Endodermal cell (in vitro differentiated cells): ENCODE data around the gene OPA1. TPM values are rescaled to one million over a fixed set of nuclear protein-coding genes. Genes with fewer than 3 reads are reported as not detected.
A peak's percentile ranks its signal among the peaks of the same experiment; 100 is the strongest.

ENCODE experiments used
- DNase-seq: peaks from one replicate; pipeline ENCODE4 v3.0.0-alpha.2; 2017
- H3K27ac ChIP-seq: 2 replicates; pipeline ENCODE4 v1.5.1; 2013; ENCODE audit warnings: mild to moderate bottlenecking, low read depth, low read length, moderate library complexity
- H3K27me3 ChIP-seq: 2 replicates; pipeline ENCODE4 v1.6.1; 2013; ENCODE audit warnings: mild to moderate bottlenecking, low read length, moderate library complexity; ENCODE audit not compliant: insufficient read depth, control insufficient read depth, poor library complexity, severe bottlenecking
- H3K36me3 ChIP-seq: 2 replicates; pipeline ENCODE4 v1.7.0; 2013; ENCODE audit warnings: mild to moderate bottlenecking, low read length, moderate library complexity; ENCODE audit not compliant: control insufficient read depth, insufficient read depth
- H3K4me1 ChIP-seq: one replicate; pipeline ENCODE4 v1.7.0; 2013; ENCODE audit warnings: low read length; ENCODE audit not compliant: control insufficient read depth, insufficient read depth
- H3K4me3 ChIP-seq: 2 replicates; pipeline ENCODE4 v1.5.1; 2013; ENCODE audit warnings: mild to moderate bottlenecking, low read length, moderate library complexity
- H3K9ac ChIP-seq: 2 replicates; pipeline ENCODE4 v1.6.1; 2013; ENCODE audit warnings: mild to moderate bottlenecking, low read length, moderate library complexity; ENCODE audit not compliant: poor library complexity, severe bottlenecking; ENCODE audit errors: extremely low read depth
- H3K9me3 ChIP-seq: 2 replicates; pipeline ENCODE4 v1.6.1; 2013; ENCODE audit warnings: mild to moderate bottlenecking, low read length, moderate library complexity; ENCODE audit not compliant: control insufficient read depth
- H3K27ac Mint-ChIP-seq: 2 replicates; pipeline ENCODE4 v1.8.0; 2020; ENCODE audit warnings: mixed read lengths
- H3K27me3 Mint-ChIP-seq: 2 replicates; pipeline ENCODE4 v1.8.0; 2021; ENCODE audit warnings: mild to moderate bottlenecking, mixed read lengths; ENCODE audit not compliant: insufficient read depth
- H3K36me3 Mint-ChIP-seq: 2 replicates; pipeline ENCODE4 v1.8.0; 2020; ENCODE audit warnings: low read depth, mixed read lengths
- H3K4me1 Mint-ChIP-seq: 2 replicates; pipeline ENCODE4 v1.8.0; 2020; ENCODE audit warnings: mixed read lengths
- H3K4me3 Mint-ChIP-seq: 2 replicates; pipeline ENCODE4 v1.8.0; 2020; ENCODE audit warnings: mild to moderate bottlenecking, moderate library complexity, mixed read lengths
- H3K9me3 Mint-ChIP-seq: 2 replicates; pipeline ENCODE4 v1.8.0; 2020; ENCODE audit warnings: mild to moderate bottlenecking, mixed read lengths
- CTCF ChIP-seq: fragments of 200-600 bp; sonication (generic); conservative IDR thresholded peaks from 2 replicates; pipeline ENCODE4 v1.5.0; 2021; ENCODE audit warnings: antibody characterized with exemption, mild to moderate bottlenecking
- WGBS, 2 experiments: methylation state at CpG; one replicate each; pipeline versions ENCODE4 v1.1.5 to v1.1.7; 2013; ENCODE audit warnings: missing lambda C conversion rate in 2 of 2, mixed read lengths in 1 of 2; ENCODE audit not compliant: insufficient coverage in 1 of 2, insufficient read length in 1 of 2; 5-methylcytosine and 5-hydroxymethylcytosine counted together
- total RNA-seq, 2 donors: library from RNA; stranded (reverse); fragmentation: NEBNext Ultra II Directional in 1 of 2; extraction: Animal tissue kit (Norgen Biotek cat#: 25700) in 1 of 2; gene quantifications; 2 replicates in 1 of 2; 3 replicates in 1 of 2; pipeline ENCODE4 v1.2.1, GENCODE V29; 2021

Gene OPA1
- total RNA-seq, 2 donors from 2014 or later = 61.5 to 69.4 TPM

GRCh38 chr3:193730976-193731375, 138.0 kb downstream of the OPA1 start:
- Histone ChIP-seq H3K27ac (peak overlapping the region; percentile 36), H3K9me3 (no peaks in the 10 kb centered on the region), H3K27me3 (no peaks in the 10 kb centered on the region), H3K9ac (no peak overlapping the region), H3K4me3 (no peak overlapping the region), H3K4me1 (no peaks in the 10 kb centered on the region), H3K36me3 (no peaks in the 10 kb centered on the region)
- Mint-ChIP-seq H3K9me3 (no peaks in the 10 kb centered on the region), H3K4me1 (no peaks in the 10 kb centered on the region), H3K36me3 (no peaks in the 10 kb centered on the region), H3K4me3 (no peak overlapping the region), H3K27ac (no peak overlapping the region), H3K27me3 (no peaks in the 10 kb centered on the region)
- no peak for TF ChIP-seq CTCF
- WGBS, 2 experiments = 84 to 87% methylated on average over 6 to 14 of the region's 14 CpGs
- no peak for DNase-seq

GRCh38 chr3:193731656-193732055, 138.6 kb downstream of the OPA1 start:
- no peak overlapping the region for H3K9ac ChIP-seq
- WGBS, 2 experiments = 68 to 83% methylated on average over 3 to 4 of the region's 4 CpGs
- Mint-ChIP-seq H3K27ac (no peak overlapping the region), H3K27me3 (no peaks in the 10 kb centered on the region), H3K4me3 (no peak overlapping the region), H3K9me3 (no peaks in the 10 kb centered on the region), H3K4me1 (no peaks in the 10 kb centered on the region), H3K36me3 (no peaks in the 10 kb centered on the region)
- H3K27me3 ChIP-seq = no peaks in the 10 kb centered on the region
- no peak overlapping the region for H3K27ac ChIP-seq
- TF ChIP-seq CTCF = no peak
- H3K4me3 ChIP-seq = no peak overlapping the region
- no peaks in the 10 kb centered on the region for H3K9me3 ChIP-seq
- no peak for DNase-seq
- no peaks in the 10 kb centered on the region for H3K36me3 ChIP-seq
- no peaks in the 10 kb centered on the region for H3K4me1 ChIP-seq

- no peaks in the 10 kb centered on the region for H3K9me3 ChIP-seq
- no peak for DNase-seq
- no peak overlapping the region for H3K9ac ChIP-seq
- TF ChIP-seq CTCF = no peak
- H3K27me3 Mint-ChIP-seq = no peaks in the 10 kb centered on the region
- no peak overlapping the region for H3K27ac Mint-ChIP-seq
- no peak overlapping the region for H3K27ac ChIP-seq
- WGBS, 2 experiments = 93 to 96% methylated on average over 7 to 9 of the region's 9 CpGs
- no peaks in the 10 kb centered on the region for H3K9me3 Mint-ChIP-seq
- H3K36me3 Mint-ChIP-seq = no peaks in the 10 kb centered on the region
- no peaks in the 10 kb centered on the region for H3K4me1 ChIP-seq
- H3K4me1 Mint-ChIP-seq = no peaks in the 10 kb centered on the region
- H3K4me3 ChIP-seq = no peak overlapping the region
- no peak overlapping the region for H3K4me3 Mint-ChIP-seq
- H3K27me3 ChIP-seq = no peaks in the 10 kb centered on the region
- no peaks in the 10 kb centered on the region for H3K36me3 ChIP-seq
Observed at GRCh38 chr3:193732391-193732790, 139.4 kb downstream of the OPA1 start.
